HG02943 (cell line): ENCODE data around the gene USP48.

ENCODE experiments used
- ATAC-seq: cut with Tn5 transposase; IDR thresholded peaks from one replicate; pipeline ENCODE4 v1.9.1; 2021; ENCODE audit warnings: mild to moderate bottlenecking, low read depth, moderate library complexity; ENCODE audit not compliant: unreplicated experiment

USP48 gene

GRCh38 chr1:21752186-21752585, 30.8 kb downstream of the USP48 start:
- ATAC-seq = no peak

- ATAC-seq = no peak
Measured at GRCh38 chr1:21751281-21751680, 31.7 kb downstream of the USP48 start.

GRCh38 chr1:21750841-21751240, 32.1 kb downstream of the USP48 start:
- no peak for ATAC-seq

GRCh38 chr1:21749859-21750468, 33.0 kb downstream of the USP48 start:
- ATAC-seq = no peak

GRCh38 chr1:21749109-21749508, 33.8 kb downstream of the USP48 start:
- no peak for ATAC-seq

GRCh38 chr1:21743476-21743875, 39.5 kb downstream of the USP48 start:
- ATAC-seq = no peak

- ATAC-seq = no peak
Measured at GRCh38 chr1:21742578-21742977, 40.4 kb downstream of the USP48 start.

GRCh38 chr1:21741206-21741605, 41.7 kb downstream of the USP48 start:
- no peak for ATAC-seq

GRCh38 chr1:21736876-21737275, 46.1 kb downstream of the USP48 start:
- ATAC-seq = no peak

- ATAC-seq = no peak
Measured at GRCh38 chr1:21736011-21736410, 46.9 kb downstream of the USP48 start.

- ATAC-seq = no peak
Measured at GRCh38 chr1:21734526-21734925, 48.4 kb downstream of the USP48 start.

GRCh38 chr1:21732664-21733063, 50.3 kb downstream of the USP48 start:
- no peak for ATAC-seq

GRCh38 chr1:21725748-21726392, 57.1 kb downstream of the USP48 start:
- ATAC-seq = no peak

GRCh38 chr1:21724570-21724969, 58.4 kb downstream of the USP48 start:
- ATAC-seq = no peak

- no peak for ATAC-seq
Measured at GRCh38 chr1:21724098-21724497, 58.9 kb downstream of the USP48 start.

- no peak for ATAC-seq
Measured at GRCh38 chr1:21721295-21721985, 61.5 kb downstream of the USP48 start.

- no peak for ATAC-seq
Measured at GRCh38 chr1:21716169-21716568, 66.8 kb downstream of the USP48 start.

GRCh38 chr1:21707891-21708290, 75.1 kb downstream of the USP48 start:
- no peak for ATAC-seq

GRCh38 chr1:21707086-21707840, 75.7 kb downstream of the USP48 start:
- no peak for ATAC-seq

GRCh38 chr1:21706151-21706835, 76.7 kb downstream of the USP48 start:
- ATAC-seq = no peak
